ENCODE results near the gene SPHK2. TPM values are rescaled to one million over a fixed set of nuclear protein-coding genes. Genes with fewer than 3 reads are reported as not detected.
A peak's percentile ranks its signal among the peaks of the same experiment; 100 is the strongest.

Gene SPHK2, protein sequence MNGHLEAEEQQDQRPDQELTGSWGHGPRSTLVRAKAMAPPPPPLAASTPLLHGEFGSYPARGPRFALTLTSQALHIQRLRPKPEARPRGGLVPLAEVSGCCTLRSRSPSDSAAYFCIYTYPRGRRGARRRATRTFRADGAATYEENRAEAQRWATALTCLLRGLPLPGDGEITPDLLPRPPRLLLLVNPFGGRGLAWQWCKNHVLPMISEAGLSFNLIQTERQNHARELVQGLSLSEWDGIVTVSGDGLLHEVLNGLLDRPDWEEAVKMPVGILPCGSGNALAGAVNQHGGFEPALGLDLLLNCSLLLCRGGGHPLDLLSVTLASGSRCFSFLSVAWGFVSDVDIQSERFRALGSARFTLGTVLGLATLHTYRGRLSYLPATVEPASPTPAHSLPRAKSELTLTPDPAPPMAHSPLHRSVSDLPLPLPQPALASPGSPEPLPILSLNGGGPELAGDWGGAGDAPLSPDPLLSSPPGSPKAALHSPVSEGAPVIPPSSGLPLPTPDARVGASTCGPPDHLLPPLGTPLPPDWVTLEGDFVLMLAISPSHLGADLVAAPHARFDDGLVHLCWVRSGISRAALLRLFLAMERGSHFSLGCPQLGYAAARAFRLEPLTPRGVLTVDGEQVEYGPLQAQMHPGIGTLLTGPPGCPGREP
- 10 to 100 TPM in 2 of 4 donors, 1 to 10 TPM in 2; 7.8 to 12.4 (median 9.2) TPM for total RNA-seq

DNA sequence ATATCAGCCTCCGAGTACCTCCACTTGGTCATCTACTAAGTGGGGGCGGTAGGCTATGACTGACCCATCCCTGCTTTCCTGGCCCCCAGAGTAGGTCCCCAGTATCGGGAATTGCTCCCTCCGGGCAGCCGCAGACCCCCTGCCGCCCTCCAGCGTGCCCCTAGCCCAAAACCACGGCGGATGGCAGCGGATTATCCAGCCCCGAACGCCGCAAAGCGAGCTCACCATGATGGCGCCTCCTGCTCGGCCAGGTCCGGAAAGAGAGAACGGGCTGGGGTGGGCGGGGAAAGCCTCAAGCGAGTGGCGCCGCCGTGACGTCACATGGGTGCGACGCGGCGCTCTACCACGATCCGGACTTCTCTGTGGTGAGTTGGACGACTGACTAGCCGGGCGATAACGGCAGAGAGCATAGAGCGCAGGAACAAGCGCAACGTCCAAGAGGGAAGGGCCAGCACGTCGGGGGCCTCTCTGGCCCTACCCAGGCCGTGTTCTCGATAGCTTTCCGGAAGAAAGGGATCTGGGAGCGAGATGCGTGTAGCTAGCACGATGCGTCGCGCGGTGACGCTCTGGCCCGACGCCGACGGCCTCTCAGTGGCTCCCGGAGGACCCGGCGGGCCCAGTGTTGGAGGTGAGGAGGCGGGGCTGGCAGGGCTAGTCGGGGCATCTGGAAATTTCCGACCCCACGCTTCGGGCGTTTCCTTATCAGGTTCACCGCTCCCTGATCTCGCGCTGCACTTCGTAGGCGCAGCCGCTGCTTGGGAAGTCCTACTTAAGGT, at the start of gene SPHK2, which contains the start of gene RPL18:
Gene SPHK2 (plus strand): TSS at position 591 of the 776 bp plus-strand sequence. CDS start 1,009 bp downstream, outside the sequence.
Gene RPL18 (minus strand): TSS at position 263 of the 776 bp plus-strand sequence. CDS start 35 bp downstream, at position 228.
- peak within 1 kb of the TSS; percentile 66 to 96 (median 79) for H3K4me3 ChIP-seq
- in situ Hi-C loops (cut with MboI; ENCODE audit: low sequenced_read_pairs in 4 of 4): no loop called here
- H3K4me1 ChIP-seq: peaks cover 33 to 48% of the 10 kb centered on the region in 2 donors
- peak within 1 kb of the TSS; percentile 92 to 99 (median 96) for H3K27ac ChIP-seq
- DNase-seq (peak; percentile 98 to 99), ATAC-seq (peak; percentile 86 to 93)
- TF ChIP-seq, protein P1, sequence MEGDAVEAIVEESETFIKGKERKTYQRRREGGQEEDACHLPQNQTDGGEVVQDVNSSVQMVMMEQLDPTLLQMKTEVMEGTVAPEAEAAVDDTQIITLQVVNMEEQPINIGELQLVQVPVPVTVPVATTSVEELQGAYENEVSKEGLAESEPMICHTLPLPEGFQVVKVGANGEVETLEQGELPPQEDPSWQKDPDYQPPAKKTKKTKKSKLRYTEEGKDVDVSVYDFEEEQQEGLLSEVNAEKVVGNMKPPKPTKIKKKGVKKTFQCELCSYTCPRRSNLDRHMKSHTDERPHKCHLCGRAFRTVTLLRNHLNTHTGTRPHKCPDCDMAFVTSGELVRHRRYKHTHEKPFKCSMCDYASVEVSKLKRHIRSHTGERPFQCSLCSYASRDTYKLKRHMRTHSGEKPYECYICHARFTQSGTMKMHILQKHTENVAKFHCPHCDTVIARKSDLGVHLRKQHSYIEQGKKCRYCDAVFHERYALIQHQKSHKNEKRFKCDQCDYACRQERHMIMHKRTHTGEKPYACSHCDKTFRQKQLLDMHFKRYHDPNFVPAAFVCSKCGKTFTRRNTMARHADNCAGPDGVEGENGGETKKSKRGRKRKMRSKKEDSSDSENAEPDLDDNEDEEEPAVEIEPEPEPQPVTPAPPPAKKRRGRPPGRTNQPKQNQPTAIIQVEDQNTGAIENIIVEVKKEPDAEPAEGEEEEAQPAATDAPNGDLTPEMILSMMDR (IDR thresholded peaks at IDR 0.05 in 4 of 5, conservative IDR thresholded peaks at IDR 0.05 in 1 of 5): peak in 1 of 5 experiments; percentile 13
- TF ChIP-seq POLR2A (IDR thresholded peaks at IDR 0.05): peak; percentile 94 to 95
- no peaks in the 10 kb centered on the region for H3K9me3 ChIP-seq
- H3K27me3 ChIP-seq: no peaks in the 10 kb centered on the region
- peaks cover 3 to 29% of the 10 kb centered on the region in 2 donors for H3K36me3 ChIP-seq
- intact Hi-C loops (cut with DNase I; ENCODE audit: low total_unique reads): loop anchor here (2.0 kb wide), 2 partner anchors 16 to 50 kb away; no protein-coding TSS in a partner anchor

DNA sequence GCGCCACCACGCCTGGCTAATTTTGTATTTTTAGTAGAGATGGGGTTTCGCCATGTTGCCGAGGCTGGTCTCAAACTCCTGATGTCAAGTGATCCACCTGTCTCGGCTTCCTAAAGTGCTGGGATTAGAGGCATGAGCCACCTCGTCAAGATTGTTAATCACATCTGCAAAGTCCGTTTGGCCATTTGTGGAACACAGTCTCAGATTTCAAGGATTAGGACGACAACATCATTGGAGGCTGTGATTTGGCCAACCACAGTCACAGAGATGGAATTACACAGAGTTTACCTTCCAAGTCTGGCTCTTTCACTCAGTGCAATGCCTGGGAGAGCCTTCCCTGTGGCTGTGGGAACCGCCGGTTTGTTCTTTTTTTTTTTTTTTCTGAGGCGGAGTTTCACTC, 49.5 kb upstream of the SPHK2 start:
- peak overlapping the region; percentile 81 to 83 (median 82) for H3K27ac ChIP-seq
- ATAC-seq: peak; percentile 84 to 92
- in situ Hi-C loops (cut with MboI; ENCODE audit: low sequenced_read_pairs in 4 of 4): no loop called here

DNA sequence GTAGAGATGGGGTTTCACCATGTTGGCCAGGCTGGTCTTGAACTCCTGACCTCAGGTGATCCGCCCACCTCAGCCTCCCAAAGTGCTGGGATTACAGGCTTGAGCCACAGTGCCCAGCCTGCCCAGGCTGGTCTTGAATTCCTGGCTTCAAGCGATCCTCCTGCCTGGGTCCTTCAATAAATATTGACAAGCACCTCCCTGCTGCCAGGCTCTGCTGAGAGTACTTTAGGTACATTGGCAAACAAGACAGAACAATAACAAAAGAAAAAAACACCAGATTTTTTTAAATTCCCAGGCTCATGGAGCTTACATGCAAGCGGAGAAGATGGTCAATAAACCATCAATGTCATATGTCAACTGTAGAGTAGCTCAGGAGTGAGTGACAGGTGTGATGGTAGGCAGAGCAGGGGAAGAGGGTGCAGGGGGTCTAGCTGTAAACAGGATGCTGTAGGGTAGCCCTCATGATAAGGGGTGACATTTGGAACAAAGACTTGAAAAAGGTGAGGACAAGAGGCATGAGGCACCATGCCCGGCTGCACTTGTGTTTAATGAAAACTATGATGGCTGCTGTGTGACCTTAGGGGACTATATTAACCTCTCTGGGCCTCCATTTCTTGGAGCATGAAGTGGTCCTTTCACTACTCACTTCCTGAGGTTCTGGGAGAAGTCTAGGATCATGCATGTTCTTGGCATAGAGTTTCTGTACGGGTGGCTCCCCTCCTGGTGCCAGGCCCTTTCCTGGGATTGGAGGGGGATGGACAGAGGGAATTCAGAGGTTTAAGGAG, 47.7 kb upstream of the SPHK2 start:
- ATAC-seq (no peak), DNase-seq (no peak)
- Histone ChIP-seq H3K4me1 (peaks cover 11 to 14% of the 10 kb centered on the region in 2 donors), H3K9me3 (no peaks in the 10 kb centered on the region), H3K27ac (peak overlapping the region in 3 of 4 donors; percentile 25 to 81 (median 81)), H3K36me3 (no peaks in the 10 kb centered on the region), H3K27me3 (no peaks in the 10 kb centered on the region), H3K4me3 (no peak overlapping the region)
- TF ChIP-seq, protein P1 (IDR thresholded peaks at IDR 0.05 in 4 of 5, conservative IDR thresholded peaks at IDR 0.05 in 1 of 5): no peak
- TF ChIP-seq POLR2A (IDR thresholded peaks at IDR 0.05): no peak
- in situ Hi-C loops (cut with MboI; ENCODE audit: low sequenced_read_pairs in 4 of 4): no loop called here
- intact Hi-C loops (cut with DNase I; ENCODE audit: low total_unique reads): no loop called here

More for the DNA sequence above, 49.5 kb upstream of the SPHK2 start:
- intact Hi-C loops (cut with DNase I; ENCODE audit: low total_unique reads): loop anchor here (2.0 kb wide), 1 partner anchor 49 kb away; the partner anchor contains the start of genes RPL18 and SPHK2
- Histone ChIP-seq H3K9me3 (no peaks in the 10 kb centered on the region), H3K4me3 (no peak overlapping the region), H3K36me3 (no peaks in the 10 kb centered on the region), H3K27me3 (no peaks in the 10 kb centered on the region), H3K4me1 (peaks cover 11 to 14% of the 10 kb centered on the region in 2 donors)
- no peak for TF ChIP-seq POLR2A (IDR thresholded peaks at IDR 0.05)
- TF ChIP-seq, protein P1 (IDR thresholded peaks at IDR 0.05 in 4 of 5, conservative IDR thresholded peaks at IDR 0.05 in 1 of 5): no peak
- peak; percentile 64 to 81 for DNase-seq

DNA sequence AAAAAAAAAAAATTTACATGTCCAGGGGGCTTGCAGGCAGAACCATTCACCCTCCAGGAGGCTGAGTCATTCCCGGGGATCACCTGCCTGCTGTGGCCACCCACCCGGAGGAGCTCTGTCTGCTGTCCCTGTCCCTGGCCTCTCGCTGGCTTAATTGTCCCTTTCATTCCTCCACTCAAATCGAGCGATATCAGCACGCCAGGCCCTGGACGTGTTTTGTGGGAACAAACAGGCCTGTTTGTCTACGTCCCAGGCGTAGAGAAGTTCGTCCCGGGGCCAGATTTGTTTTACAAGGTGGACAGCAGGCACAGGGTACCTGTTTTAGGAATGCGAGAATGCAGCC, 46.2 kb upstream of the SPHK2 start:
- H3K36me3 ChIP-seq: no peaks in the 10 kb centered on the region
- H3K4me3 ChIP-seq: no peak overlapping the region
- H3K27me3 ChIP-seq: no peaks in the 10 kb centered on the region
- H3K4me1 ChIP-seq: peaks cover 5% of the 10 kb centered on the region in 2 donors
- peak overlapping the region in 1 of 4 donors; percentile 13 for H3K27ac ChIP-seq
- TF ChIP-seq POLR2A (IDR thresholded peaks at IDR 0.05): no peak
- TF ChIP-seq, protein P1 (IDR thresholded peaks at IDR 0.05 in 4 of 5, conservative IDR thresholded peaks at IDR 0.05 in 1 of 5): no peak
- no peak for ATAC-seq
- intact Hi-C loops (cut with DNase I; ENCODE audit: low total_unique reads): no loop called here
- no peaks in the 10 kb centered on the region for H3K9me3 ChIP-seq
- DNase-seq: no peak
- in situ Hi-C loops (cut with MboI; ENCODE audit: low sequenced_read_pairs in 4 of 4): no loop called here
